Effector memory CD4-positive, alpha-beta T cell (primary cell): ENCODE results near the gene GEMIN8.

ENCODE experiments used
- DNase-seq, 3 donors: peaks; one replicate each; pipeline ENCODE4 v3.0.0-alpha.2; 2020
- H3K27ac ChIP-seq: 2 replicates; pipeline ENCODE4 v1.7.0; 2013; ENCODE audit warnings: mild to moderate bottlenecking, low read length, moderate library complexity; ENCODE audit not compliant: insufficient read depth, poor library complexity, severe bottlenecking
- H3K27me3 ChIP-seq: replicated peaks from 2 replicates; pipeline ENCODE4 v1.7.0; 2013; ENCODE audit warnings: mild to moderate bottlenecking, low read length; ENCODE audit not compliant: insufficient read depth, control insufficient read depth, poor library complexity, severe bottlenecking
- H3K36me3 ChIP-seq: 2 replicates; pipeline ENCODE4 v1.7.0; 2013; ENCODE audit warnings: mild to moderate bottlenecking, low read length, moderate library complexity; ENCODE audit not compliant: control insufficient read depth, insufficient read depth
- H3K4me1 ChIP-seq: 2 replicates; pipeline ENCODE4 v1.7.0; 2013; ENCODE audit warnings: low read length, mild to moderate bottlenecking; ENCODE audit not compliant: control insufficient read depth, insufficient read depth, poor library complexity, severe bottlenecking
- H3K4me3 ChIP-seq: 2 replicates; pipeline ENCODE4 v1.7.0; 2013; ENCODE audit warnings: low read length, low read depth, mild to moderate bottlenecking; ENCODE audit not compliant: insufficient read depth, poor library complexity, severe bottlenecking
- H3K9me3 ChIP-seq: 2 replicates; pipeline ENCODE4 v1.7.0; 2013; ENCODE audit warnings: mild to moderate bottlenecking, low read length, moderate library complexity; ENCODE audit not compliant: control insufficient read depth
- total RNA-seq, 3 donors: gene quantifications; one replicate each; lab custom pipeline; 2026; lab: John Stamatoyannopoulos, UW

Gene GEMIN8, protein sequence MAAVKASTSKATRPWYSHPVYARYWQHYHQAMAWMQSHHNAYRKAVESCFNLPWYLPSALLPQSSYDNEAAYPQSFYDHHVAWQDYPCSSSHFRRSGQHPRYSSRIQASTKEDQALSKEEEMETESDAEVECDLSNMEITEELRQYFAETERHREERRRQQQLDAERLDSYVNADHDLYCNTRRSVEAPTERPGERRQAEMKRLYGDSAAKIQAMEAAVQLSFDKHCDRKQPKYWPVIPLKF
- total RNA-seq = 11.8 to 15.7 (median 15.4) reads per million in 3 donors

DNA sequence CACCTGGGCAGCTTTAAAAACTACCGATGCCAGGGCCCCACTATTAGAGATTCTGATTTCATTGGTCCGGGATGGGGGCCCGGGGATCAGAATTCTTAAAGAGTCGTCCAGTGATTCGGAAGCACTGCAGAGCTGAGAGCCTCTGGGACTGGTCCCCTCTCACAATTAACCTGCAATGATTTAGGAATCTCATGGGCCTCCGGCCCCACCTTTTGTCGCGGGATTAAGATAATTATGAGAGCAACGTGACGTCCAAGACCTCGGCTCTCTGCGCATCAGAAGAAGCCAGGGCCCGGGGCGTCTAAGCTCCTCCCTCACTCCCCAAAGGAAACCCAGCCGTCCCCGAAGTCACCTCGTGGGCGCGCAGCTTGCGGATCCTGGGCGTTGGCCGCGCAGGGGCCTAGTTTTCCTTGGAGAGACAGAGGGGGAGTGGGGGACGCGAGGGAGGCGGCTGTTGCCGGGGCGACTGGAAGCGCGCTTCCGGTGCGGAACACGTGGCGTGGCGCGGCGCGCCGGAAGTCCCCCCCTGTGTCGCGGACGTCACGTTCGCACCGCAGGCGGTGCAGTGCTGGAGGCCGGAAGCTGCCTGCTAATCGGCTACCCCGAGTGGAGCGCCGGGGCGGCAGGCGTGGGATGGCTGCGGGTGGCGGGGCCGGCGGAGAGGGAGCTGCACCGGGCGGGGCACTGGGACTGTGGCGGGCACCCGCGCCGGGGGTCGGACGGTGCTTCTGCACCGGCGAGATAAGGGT, at the start of gene GEMIN8:
Gene GEMIN8 (minus strand): TSS at position 468 of the 749 bp plus-strand sequence. CDS start 8,414 bp downstream, outside the sequence.
- H3K9me3 ChIP-seq = no peaks in the 10 kb centered on the region
- no peaks in the 10 kb centered on the region for H3K27me3 ChIP-seq
- peak within 1 kb of the TSS; percentile 89 for H3K27ac ChIP-seq
- H3K36me3 ChIP-seq = no peaks in the 10 kb centered on the region
- DNase-seq = peak; percentile 76 to 87 (median 82)
- peaks cover 10% of the 10 kb centered on the region for H3K4me1 ChIP-seq
- H3K4me3 ChIP-seq = peak within 1 kb of the TSS; percentile 66

DNA sequence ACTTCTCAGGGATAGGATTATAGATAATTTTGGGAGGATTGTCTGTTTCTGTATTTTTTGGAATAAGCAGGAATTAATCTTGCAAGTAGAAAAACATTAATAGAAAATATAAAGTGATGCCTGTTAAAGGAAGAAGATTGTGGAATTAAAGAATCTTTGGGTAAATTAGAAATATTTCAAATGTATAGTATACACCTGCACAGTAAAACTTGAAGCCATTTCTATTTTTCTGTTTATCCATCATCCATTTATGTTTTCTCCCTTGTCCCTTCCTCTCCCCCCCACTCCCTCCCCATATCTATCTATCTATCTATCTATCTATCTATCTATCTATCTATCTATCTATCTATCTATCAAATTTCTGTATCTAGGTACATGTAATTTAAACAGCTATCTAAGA, 46.9 kb upstream of the GEMIN8 start:
- no peak overlapping the region for H3K27ac ChIP-seq
- no peaks in the 10 kb centered on the region for H3K27me3 ChIP-seq
- no peak overlapping the region for H3K4me3 ChIP-seq
- no peak for DNase-seq
- no peaks in the 10 kb centered on the region for H3K36me3 ChIP-seq
- no peaks in the 10 kb centered on the region for H3K4me1 ChIP-seq
- no peaks in the 10 kb centered on the region for H3K9me3 ChIP-seq

DNA sequence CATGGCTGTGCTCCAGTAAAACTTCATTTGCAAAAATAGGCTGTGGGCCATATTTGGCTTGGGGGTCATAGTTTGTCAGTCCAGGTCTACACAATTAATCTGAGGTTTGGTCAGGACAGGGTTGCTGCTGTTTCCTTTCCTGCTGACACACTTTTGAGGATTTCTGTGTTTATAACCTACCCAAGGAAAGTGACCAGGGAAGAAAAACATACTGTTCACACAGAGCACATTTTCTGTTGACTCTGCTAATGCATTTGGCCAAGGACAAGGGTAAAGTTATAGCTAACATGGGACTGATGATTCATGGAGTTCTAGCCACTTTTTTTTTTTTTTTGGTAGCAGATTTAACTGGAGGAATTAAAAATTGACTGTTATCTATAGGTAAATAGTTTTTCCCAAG, 43.9 kb upstream of the GEMIN8 start:
- no peaks in the 10 kb centered on the region for H3K27me3 ChIP-seq
- H3K4me1 ChIP-seq = no peaks in the 10 kb centered on the region
- H3K36me3 ChIP-seq = no peaks in the 10 kb centered on the region
- no peak for DNase-seq
- H3K27ac ChIP-seq = no peak overlapping the region
- H3K9me3 ChIP-seq = no peaks in the 10 kb centered on the region
- no peak overlapping the region for H3K4me3 ChIP-seq

DNA sequence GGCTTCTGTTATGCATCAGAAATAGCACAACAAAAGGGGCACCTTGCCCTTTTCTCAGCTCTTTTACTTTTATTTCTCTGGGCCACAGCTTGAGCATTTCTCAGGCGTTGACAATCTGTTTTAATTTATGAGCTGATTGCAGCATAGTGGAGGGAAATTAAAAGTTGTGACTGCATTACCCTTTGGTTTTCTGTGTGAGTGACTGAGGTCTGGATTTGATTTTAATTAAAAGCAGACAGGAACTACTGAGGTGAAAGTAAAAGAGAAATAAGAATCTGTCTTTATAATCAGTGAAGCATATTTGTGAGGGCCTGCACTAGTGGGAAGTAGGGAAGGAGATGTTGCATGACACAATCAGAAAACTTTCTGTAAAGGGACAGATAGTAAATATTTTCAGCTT, 43.4 kb upstream of the GEMIN8 start:
- Histone ChIP-seq H3K36me3 (no peaks in the 10 kb centered on the region), H3K4me1 (no peaks in the 10 kb centered on the region), H3K27me3 (no peaks in the 10 kb centered on the region), H3K27ac (no peak overlapping the region), H3K9me3 (no peaks in the 10 kb centered on the region), H3K4me3 (no peak overlapping the region)
- no peak for DNase-seq

DNA sequence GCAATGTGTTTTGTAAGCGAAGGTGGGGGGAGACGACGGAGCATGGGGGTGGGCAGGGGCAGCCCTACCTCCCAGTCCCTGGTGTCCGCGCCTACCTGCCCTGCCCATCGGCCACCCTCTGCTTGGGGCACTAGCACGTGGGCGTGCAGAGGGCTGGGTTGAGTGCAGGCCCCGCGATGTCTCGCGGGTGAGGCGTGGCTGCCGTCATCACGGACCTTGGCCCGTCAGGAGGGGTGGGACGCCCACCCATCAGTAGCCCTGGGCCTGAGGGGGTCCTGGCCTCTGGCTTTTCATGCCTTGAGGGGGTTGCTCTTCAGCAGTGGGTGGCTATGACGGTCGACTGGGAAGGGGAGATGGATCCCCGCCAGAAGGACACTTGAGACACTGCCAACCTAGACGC, 36.1 kb upstream of the GEMIN8 start:
- Histone ChIP-seq H3K27ac (no peak overlapping the region), H3K4me1 (no peaks in the 10 kb centered on the region), H3K36me3 (no peaks in the 10 kb centered on the region), H3K4me3 (no peak overlapping the region), H3K27me3 (no peaks in the 10 kb centered on the region), H3K9me3 (no peaks in the 10 kb centered on the region)
- no peak for DNase-seq

DNA sequence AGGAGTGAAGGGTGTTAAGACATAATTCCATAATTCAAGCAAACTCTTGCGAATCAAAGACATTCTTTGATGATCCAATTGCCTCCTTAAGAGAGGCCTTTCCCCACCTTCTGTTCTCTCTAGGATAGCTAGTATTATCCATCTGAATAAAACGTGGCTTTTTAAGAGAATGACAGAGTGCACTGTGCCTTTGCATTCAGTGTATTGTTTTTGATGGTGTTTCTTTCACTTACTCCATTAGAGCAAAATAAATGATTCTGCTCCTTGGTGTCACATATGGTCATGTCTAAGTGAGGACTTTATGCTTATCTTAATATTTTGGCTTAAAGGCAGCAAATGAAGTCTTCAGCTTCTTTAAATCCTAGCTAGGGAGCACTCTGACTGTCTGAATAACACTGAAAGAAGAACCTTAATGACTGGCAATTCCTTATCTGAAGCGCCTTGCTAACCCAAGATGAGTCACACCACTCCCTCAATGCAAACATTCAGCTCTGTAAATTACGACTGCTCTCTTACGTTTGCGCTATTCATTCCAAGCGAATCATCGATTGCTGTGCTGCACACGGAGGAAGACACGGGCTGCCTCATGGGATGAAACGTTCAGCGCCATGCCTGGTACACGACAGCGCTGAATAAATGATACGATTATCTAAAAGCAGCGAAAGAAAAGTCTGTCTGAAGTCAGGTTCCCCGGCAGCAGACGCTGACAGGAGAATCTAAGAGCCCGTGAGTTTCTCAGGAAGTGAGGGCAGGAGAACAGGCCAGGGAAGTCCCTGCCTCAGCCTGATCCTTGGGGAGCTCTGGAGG, 35.1 kb upstream of the GEMIN8 start:
- no peak overlapping the region for H3K27ac ChIP-seq
- no peak for DNase-seq
- H3K27me3 ChIP-seq = no peaks in the 10 kb centered on the region
- no peak overlapping the region for H3K4me3 ChIP-seq
- no peaks in the 10 kb centered on the region for H3K9me3 ChIP-seq
- H3K4me1 ChIP-seq = no peaks in the 10 kb centered on the region
- no peaks in the 10 kb centered on the region for H3K36me3 ChIP-seq

DNA sequence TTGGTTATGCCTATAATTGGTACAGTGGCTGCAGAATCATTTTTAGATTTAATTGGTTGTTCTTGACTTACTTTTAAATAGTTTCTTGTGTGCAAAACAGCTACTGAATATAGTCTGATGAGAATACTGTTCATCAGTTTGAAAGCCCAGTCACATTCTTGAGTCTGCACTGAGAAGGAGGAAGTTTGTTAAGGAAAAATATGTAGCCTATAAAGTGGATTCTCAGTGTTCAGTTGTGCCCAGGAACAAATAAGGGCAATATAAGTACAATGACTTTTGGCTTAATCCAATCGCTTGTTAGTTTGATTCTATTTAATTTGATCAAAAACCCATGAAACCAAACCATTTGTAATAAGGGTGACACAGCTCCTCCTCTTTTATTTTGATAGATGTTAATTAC, 32.8 kb upstream of the GEMIN8 start:
- H3K4me3 ChIP-seq = no peak overlapping the region
- H3K36me3 ChIP-seq = no peaks in the 10 kb centered on the region
- no peaks in the 10 kb centered on the region for H3K4me1 ChIP-seq
- H3K27me3 ChIP-seq = no peaks in the 10 kb centered on the region
- DNase-seq = no peak
- H3K9me3 ChIP-seq = no peaks in the 10 kb centered on the region
- no peak overlapping the region for H3K27ac ChIP-seq

DNA sequence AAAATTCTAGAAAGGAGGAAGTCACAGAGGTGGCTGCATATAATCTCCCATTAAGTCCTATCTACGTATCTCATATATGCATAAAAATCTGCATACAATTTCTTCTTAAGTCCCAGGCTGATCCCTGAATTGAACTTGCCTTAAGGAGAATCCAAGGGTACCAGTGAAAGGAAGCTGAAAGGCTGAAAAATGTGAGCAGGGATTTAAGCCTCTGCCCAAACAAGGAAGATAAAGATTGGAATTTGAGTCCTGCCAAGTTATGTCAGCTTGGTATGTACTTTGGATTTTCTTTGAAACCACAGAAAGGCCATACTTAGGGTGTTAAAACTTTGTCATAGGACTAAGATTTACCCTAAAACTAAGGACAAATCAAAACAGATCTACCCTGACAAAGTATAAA, 26.5 kb upstream of the GEMIN8 start:
- H3K27me3 ChIP-seq = no peaks in the 10 kb centered on the region
- no peaks in the 10 kb centered on the region for H3K36me3 ChIP-seq
- H3K4me1 ChIP-seq = no peaks in the 10 kb centered on the region
- no peak for DNase-seq
- H3K27ac ChIP-seq = no peak overlapping the region
- no peaks in the 10 kb centered on the region for H3K9me3 ChIP-seq
- H3K4me3 ChIP-seq = no peak overlapping the region

DNA sequence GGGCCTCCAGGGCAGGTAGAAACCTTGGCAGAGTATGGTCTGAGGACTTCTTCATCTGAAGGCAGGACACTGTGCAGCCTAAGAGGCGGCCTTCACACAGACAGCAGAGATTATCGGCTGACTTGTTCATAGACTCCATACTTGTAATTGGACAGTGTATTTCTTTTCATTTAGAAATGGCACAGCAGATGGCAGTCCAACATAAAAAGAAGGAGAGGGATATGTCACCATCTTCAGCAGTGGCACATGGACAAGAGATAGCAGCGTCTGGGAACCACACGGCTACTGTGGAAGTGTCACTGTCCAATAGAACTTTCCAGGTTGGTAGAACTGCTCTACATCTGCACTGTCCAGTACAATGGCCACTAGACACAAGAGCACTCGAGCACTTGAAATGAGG, 21.7 kb upstream of the GEMIN8 start:
- Histone ChIP-seq H3K27ac (no peak overlapping the region), H3K9me3 (no peaks in the 10 kb centered on the region), H3K27me3 (peaks cover 9% of the 10 kb centered on the region), H3K36me3 (no peaks in the 10 kb centered on the region), H3K4me3 (no peak overlapping the region), H3K4me1 (no peaks in the 10 kb centered on the region)
- no peak for DNase-seq

DNA sequence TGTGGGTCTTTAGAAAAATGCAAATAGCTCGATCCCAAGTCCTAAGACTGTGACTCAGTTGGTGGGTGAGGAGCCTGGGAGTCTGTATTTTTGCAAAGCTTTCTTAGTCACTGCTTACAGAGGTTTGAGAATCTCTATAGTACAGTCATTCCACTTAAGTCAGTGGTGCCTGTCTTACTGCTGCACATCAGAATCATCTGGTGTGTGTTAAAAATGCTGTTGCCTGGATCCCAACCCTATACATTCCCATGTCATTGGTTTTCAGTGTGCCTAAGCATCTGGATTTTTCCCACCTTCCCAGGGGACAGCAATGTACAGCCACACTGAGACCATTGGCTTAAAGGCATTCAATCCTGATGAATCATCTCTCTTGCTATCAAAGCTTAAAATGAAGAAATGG, 21.0 kb upstream of the GEMIN8 start:
- no peak overlapping the region for H3K27ac ChIP-seq
- H3K4me1 ChIP-seq = no peaks in the 10 kb centered on the region
- H3K27me3 ChIP-seq = peaks cover 9% of the 10 kb centered on the region
- no peak overlapping the region for H3K4me3 ChIP-seq
- no peak for DNase-seq
- H3K9me3 ChIP-seq = no peaks in the 10 kb centered on the region
- H3K36me3 ChIP-seq = no peaks in the 10 kb centered on the region
